ENCODE data around the gene TMEM139. TPM values are rescaled to one million over a fixed set of nuclear protein-coding genes. Genes with fewer than 3 reads are reported as not detected.

The TMEM139 gene
- total RNA-seq, 3 donors from 2014 or later (not counting 1 experiment from before 2014, with no cell fraction given): not detected

GRCh38 chr7:143299840-143300239, 15.1 kb downstream of the TMEM139 start:
- DNase-seq (peak in 1 of 2 donors; percentile 81), ATAC-seq (peak in 2 of 3 donors; percentile 60 to 71)
- Mint-ChIP-seq H3K36me3 (peaks cover 45% of the 10 kb centered on the region), H3K9me3 (no peaks in the 10 kb centered on the region), H3K4me1 (peaks cover 30 to 31% of the 10 kb centered on the region in 2 donors), H3K27me3 (ENCODE audit: low read depth in 2 of 2) (no peaks in the 10 kb centered on the region), H3K4me3 (no peak overlapping the region), H3K27ac (no peak overlapping the region)
- no peaks in the 10 kb centered on the region for H3K9me3 ChIP-seq (ENCODE audit: control insufficient read depth, insufficient read depth, low read length)
- H3K4me1 ChIP-seq (ENCODE audit: control insufficient read depth, insufficient read depth, low read length): no peaks in the 10 kb centered on the region
- WGBS (ENCODE audit: insufficient coverage): 85% methylated on average over 8 of the region's 8 CpGs
- H3K27me3 ChIP-seq (ENCODE audit: control insufficient read depth, insufficient read depth, low read length): no peaks in the 10 kb centered on the region
- H3K36me3 ChIP-seq (ENCODE audit: control insufficient read depth, insufficient read depth, low read length): peaks cover 82% of the 10 kb centered on the region
- intact Hi-C loops (cut with micrococcal nuclease): no loop called here
- H3K27ac ChIP-seq (ENCODE audit: low read length): no peak overlapping the region
- no peak overlapping the region for H3K4me3 ChIP-seq (ENCODE audit: low read length)
- TF ChIP-seq CTCF (IDR thresholded peaks at IDR 0.05): peak; percentile 25

- Histone ChIP-seq H3K4me3 (ENCODE audit: low read length) (no peak overlapping the region), H3K27ac (ENCODE audit: low read length) (no peak overlapping the region)
These were observed 16.5 kb downstream of the TMEM139 start for GRCh38 chr7:143300959-143301935.

GRCh38 chr7:143303733-143304132, 19.0 kb downstream of the TMEM139 start:
- H3K9me3 Mint-ChIP-seq: no peaks in the 10 kb centered on the region
- no peaks in the 10 kb centered on the region for H3K9me3 ChIP-seq (ENCODE audit: control insufficient read depth, insufficient read depth, low read length)
- no peaks in the 10 kb centered on the region for H3K27me3 Mint-ChIP-seq (ENCODE audit: low read depth in 2 of 2)
- H3K4me3 Mint-ChIP-seq: no peak overlapping the region
- no peak overlapping the region for H3K27ac ChIP-seq (ENCODE audit: low read length)
- ATAC-seq (no peak), DNase-seq (no peak)
- TF ChIP-seq CTCF (IDR thresholded peaks at IDR 0.05): no peak
- peaks cover 42% of the 10 kb centered on the region for H3K36me3 Mint-ChIP-seq
- no peak overlapping the region for H3K4me3 ChIP-seq (ENCODE audit: low read length)
- H3K27ac Mint-ChIP-seq: no peak overlapping the region
- intact Hi-C loops (cut with micrococcal nuclease): loop anchor here (2.0 kb wide), 1 partner anchor 63 kb away; no protein-coding TSS in a partner anchor
- H3K27me3 ChIP-seq (ENCODE audit: control insufficient read depth, insufficient read depth, low read length): no peaks in the 10 kb centered on the region
- H3K4me1 ChIP-seq (ENCODE audit: control insufficient read depth, insufficient read depth, low read length): no peaks in the 10 kb centered on the region
- H3K4me1 Mint-ChIP-seq: peaks cover 23 to 24% of the 10 kb centered on the region in 2 donors
- 98% methylated on average over 8 of the region's 10 CpGs for WGBS (ENCODE audit: insufficient coverage)
- peaks cover 77% of the 10 kb centered on the region for H3K36me3 ChIP-seq (ENCODE audit: control insufficient read depth, insufficient read depth, low read length)

More at GRCh38 chr7:143300959-143301935, 16.5 kb downstream of the TMEM139 start:
- TF ChIP-seq CTCF (IDR thresholded peaks at IDR 0.05): no peak
- intact Hi-C loops (cut with micrococcal nuclease): no loop called here
- ATAC-seq (peak in 1 of 3 donors; percentile 67), DNase-seq (no peak)
- Mint-ChIP-seq H3K4me1 (peaks cover 19 to 27% of the 10 kb centered on the region in 2 donors), H3K9me3 (no peaks in the 10 kb centered on the region), H3K27me3 (ENCODE audit: low read depth in 2 of 2) (no peaks in the 10 kb centered on the region), H3K27ac (peak overlapping the region in 1 of 2 donors; percentile 31), H3K36me3 (peaks cover 35% of the 10 kb centered on the region), H3K4me3 (no peak overlapping the region)
- Histone ChIP-seq H3K27me3 (ENCODE audit: control insufficient read depth, insufficient read depth, low read length) (no peaks in the 10 kb centered on the region), H3K4me1 (ENCODE audit: control insufficient read depth, insufficient read depth, low read length) (no peaks in the 10 kb centered on the region), H3K9me3 (ENCODE audit: control insufficient read depth, insufficient read depth, low read length) (no peaks in the 10 kb centered on the region), H3K36me3 (ENCODE audit: control insufficient read depth, insufficient read depth, low read length) (peaks cover 81% of the 10 kb centered on the region)
- 46% methylated on average over 5 of the region's 8 CpGs for WGBS (ENCODE audit: insufficient coverage)

Data from natural killer cell (primary cell).